Nephron (organoid): ENCODE measurements around the gene CCDC201.

Experiments
- H3K27ac Mint-ChIP-seq, 3 experiments: 2 replicates each; pipeline ENCODE4 v1.8.0; 2020; ENCODE audit warnings: mixed read lengths in 3 of 3, mild to moderate bottlenecking in 2 of 3, moderate library complexity in 1 of 3
- H3K27me3 Mint-ChIP-seq: 2 replicates; pipeline ENCODE4 v1.8.0; 2021; ENCODE audit warnings: low read depth, mild to moderate bottlenecking, moderate library complexity, mixed read lengths
- H3K36me3 Mint-ChIP-seq: 2 replicates; pipeline ENCODE4 v1.8.0; 2020; ENCODE audit warnings: low read depth, mixed read lengths
- H3K4me1 Mint-ChIP-seq: 2 replicates; pipeline ENCODE4 v1.8.0; 2020; ENCODE audit warnings: mixed read lengths
- H3K4me3 Mint-ChIP-seq, 3 experiments: 2 replicates each; pipeline ENCODE4 v1.8.0; 2020; ENCODE audit warnings: mild to moderate bottlenecking in 3 of 3, mixed read lengths in 3 of 3, moderate library complexity in 2 of 3
- H3K9me3 Mint-ChIP-seq: 2 replicates; pipeline ENCODE4 v1.8.0; 2020; ENCODE audit warnings: mixed read lengths
- CTCF ChIP-seq, 3 experiments: fragments of 200-600 bp; sonication (generic); IDR thresholded peaks; one replicate each; pipeline ENCODE4 v1.5.0; 2021; ENCODE audit warnings: antibody characterized with exemption in 3 of 3; ENCODE audit not compliant: unreplicated experiment in 3 of 3

CCDC201 gene

DNA sequence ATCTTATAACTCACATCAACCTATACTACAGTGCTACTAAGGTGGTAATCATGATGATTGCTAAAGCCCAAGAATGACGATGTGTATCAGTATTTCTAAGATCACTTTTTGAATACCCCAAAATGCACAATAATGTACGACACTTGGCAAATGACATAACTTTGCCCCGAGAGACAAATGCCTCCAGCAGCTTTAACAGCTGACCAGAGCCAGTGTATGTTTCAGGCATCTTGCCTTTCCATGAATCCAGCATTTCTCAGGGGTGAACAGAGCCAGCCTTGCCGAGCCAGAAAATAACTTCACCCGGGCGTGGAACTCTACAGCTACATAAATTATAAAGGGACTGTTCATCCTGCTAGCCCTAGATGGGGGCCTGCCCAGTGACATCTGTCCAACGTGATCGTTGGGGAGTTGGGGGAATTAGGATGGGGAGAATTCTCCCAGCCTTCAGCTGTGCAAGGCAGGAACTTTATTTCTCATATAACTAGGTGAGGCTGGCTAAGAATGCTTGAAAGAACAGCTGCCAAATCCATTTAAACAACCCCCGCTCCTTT, 46.4 kb upstream of the CCDC201 start:
- peak overlapping the region in 2 of 3 experiments; percentile 22 to 67 for H3K27ac Mint-ChIP-seq
- peaks cover 41% of the 10 kb centered on the region for H3K27me3 Mint-ChIP-seq
- H3K4me1 Mint-ChIP-seq, result peaks cover 53% of the 10 kb centered on the region
- H3K36me3 Mint-ChIP-seq, result peaks cover 17% of the 10 kb centered on the region
- H3K9me3 Mint-ChIP-seq, result no peaks in the 10 kb centered on the region
- TF ChIP-seq CTCF (IDR thresholded peaks at IDR 0.05; ENCODE audit: unreplicated experiment in 3 of 3), result no peak
- H3K4me3 Mint-ChIP-seq, result peak overlapping the region; percentile 84 to 96 (median 95)

DNA sequence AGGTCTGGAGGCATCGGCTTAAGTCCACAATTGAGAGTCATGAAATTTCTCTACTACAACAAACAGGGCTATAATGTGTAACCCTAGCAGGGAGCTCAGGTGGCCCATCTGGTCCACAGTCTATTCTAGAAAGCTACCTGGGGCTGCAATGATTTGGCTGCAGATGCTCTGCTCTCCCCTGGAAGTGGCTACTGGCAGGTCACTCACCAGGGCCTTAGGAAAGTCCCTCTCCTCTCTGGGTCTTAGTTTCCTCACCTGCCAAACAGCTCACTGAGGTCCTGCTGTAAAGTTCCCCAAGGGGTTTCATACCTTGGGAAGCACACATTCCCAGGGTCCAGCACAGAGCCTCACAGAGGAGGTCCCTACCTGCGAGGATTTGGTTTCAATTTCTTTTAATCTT, 45.7 kb upstream of the CCDC201 start:
- Mint-ChIP-seq H3K27me3 (peaks cover 36% of the 10 kb centered on the region), H3K4me3 (peak overlapping the region; percentile 64 to 96 (median 95)), H3K36me3 (peaks cover 21% of the 10 kb centered on the region), H3K4me1 (peaks cover 53% of the 10 kb centered on the region), H3K27ac (no peak overlapping the region), H3K9me3 (no peaks in the 10 kb centered on the region)
- no peak for TF ChIP-seq CTCF (IDR thresholded peaks at IDR 0.05; ENCODE audit: unreplicated experiment in 3 of 3)

DNA sequence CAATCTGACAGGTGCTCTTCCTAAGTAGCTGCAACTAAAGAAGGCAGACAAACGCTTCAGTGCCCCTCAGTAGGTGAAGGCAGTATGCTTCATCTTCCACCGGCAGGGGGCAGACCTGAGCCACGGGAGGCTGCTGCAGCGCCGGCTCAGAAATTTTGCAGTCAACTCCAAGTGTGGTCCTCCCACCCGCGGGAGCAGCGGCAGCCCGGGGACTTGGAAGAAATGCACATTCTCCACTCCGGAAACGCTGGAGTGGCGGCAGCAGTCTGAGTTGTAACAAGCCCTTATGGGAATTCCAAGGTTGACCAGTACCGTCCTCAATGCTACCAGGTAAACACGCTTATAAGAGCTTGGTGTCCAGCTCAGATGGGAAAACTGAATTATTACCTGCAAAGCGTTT, 44.8 kb upstream of the CCDC201 start:
- Mint-ChIP-seq H3K4me3 (peak overlapping the region; percentile 64 to 96 (median 95)), H3K27ac (no peak overlapping the region), H3K27me3 (peaks cover 36% of the 10 kb centered on the region), H3K36me3 (peaks cover 21% of the 10 kb centered on the region), H3K9me3 (no peaks in the 10 kb centered on the region), H3K4me1 (peaks cover 45% of the 10 kb centered on the region)
- TF ChIP-seq CTCF (IDR thresholded peaks at IDR 0.05; ENCODE audit: unreplicated experiment in 3 of 3), result peak; percentile 91 to 93 (median 92)

DNA sequence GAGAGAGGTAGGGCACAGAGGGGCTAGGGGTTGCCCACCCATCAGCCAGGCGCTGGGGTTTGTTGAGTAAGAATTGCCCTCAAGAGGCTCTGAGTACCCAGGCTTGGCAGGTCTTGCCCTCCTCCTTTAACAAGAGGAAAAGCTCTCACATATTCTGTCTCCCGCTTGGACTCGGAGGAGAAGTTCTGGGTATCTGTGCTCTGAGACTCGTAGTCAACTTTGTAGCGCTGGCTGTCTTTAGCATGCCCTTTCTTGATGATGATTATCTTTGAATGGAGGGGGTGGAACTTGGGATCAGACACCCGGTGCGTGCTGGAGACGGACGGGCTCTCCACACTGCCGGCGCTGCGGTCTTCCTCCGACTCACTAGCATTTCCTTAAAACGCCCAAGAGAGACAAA, 44.2 kb upstream of the CCDC201 start:
- Mint-ChIP-seq H3K27me3 (peaks cover 34% of the 10 kb centered on the region), H3K4me1 (peaks cover 39% of the 10 kb centered on the region), H3K36me3 (peaks cover 21% of the 10 kb centered on the region), H3K9me3 (no peaks in the 10 kb centered on the region), H3K27ac (no peak overlapping the region), H3K4me3 (peak overlapping the region; percentile 15 to 64 (median 51))
- TF ChIP-seq CTCF (IDR thresholded peaks at IDR 0.05; ENCODE audit: unreplicated experiment in 3 of 3), result no peak

- peaks cover 25% of the 10 kb centered on the region for H3K36me3 Mint-ChIP-seq
- H3K4me1 Mint-ChIP-seq, result peaks cover 34% of the 10 kb centered on the region
- no peak overlapping the region for H3K27ac Mint-ChIP-seq
- no peak for TF ChIP-seq CTCF (IDR thresholded peaks at IDR 0.05; ENCODE audit: unreplicated experiment in 3 of 3)
- no peaks in the 10 kb centered on the region for H3K9me3 Mint-ChIP-seq
- H3K27me3 Mint-ChIP-seq, result peaks cover 32% of the 10 kb centered on the region
- H3K4me3 Mint-ChIP-seq, result no peak overlapping the region
Observed at GRCh38 chr7:45915606-45916005, 42.7 kb upstream of the CCDC201 start.

DNA sequence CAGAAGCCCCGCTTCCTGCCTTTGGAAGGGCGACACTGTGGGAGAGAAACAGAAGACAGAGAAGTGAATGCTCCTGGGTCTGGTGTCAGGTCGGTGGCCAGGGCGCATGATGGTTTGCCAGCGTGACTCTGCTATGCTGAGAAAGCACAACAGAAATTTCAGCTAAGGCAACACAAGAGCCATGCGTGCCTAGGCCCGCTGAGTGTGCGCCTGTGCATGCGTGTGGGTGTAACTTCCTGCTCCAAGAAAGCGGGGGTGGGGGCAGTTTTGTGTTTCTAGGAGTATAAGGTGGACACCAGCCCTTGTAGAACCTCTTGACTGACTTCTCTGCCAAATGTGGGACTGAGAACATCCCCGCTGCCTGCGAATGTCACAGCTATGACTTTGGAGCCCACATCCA, 42.0 kb upstream of the CCDC201 start:
- no peaks in the 10 kb centered on the region for H3K9me3 Mint-ChIP-seq
- no peak for TF ChIP-seq CTCF (IDR thresholded peaks at IDR 0.05; ENCODE audit: unreplicated experiment in 3 of 3)
- no peak overlapping the region for H3K4me3 Mint-ChIP-seq
- H3K4me1 Mint-ChIP-seq, result peaks cover 29% of the 10 kb centered on the region
- peaks cover 25% of the 10 kb centered on the region for H3K36me3 Mint-ChIP-seq
- peaks cover 25% of the 10 kb centered on the region for H3K27me3 Mint-ChIP-seq
- H3K27ac Mint-ChIP-seq, result no peak overlapping the region
